Right renal pelvis (tissue), 4 donors: ENCODE data around the gene EIF3C. TPM values are rescaled to one million over a fixed set of nuclear protein-coding genes. Genes with fewer than 3 reads are reported as not detected.
"Not testable (repeated sequence)": the region's sequence is repeated elsewhere in the genome, so short reads cannot be mapped to it uniquely, and the experiment has no call there.

Source experiments
- DNase-seq, 4 donors: peaks; one replicate each; pipeline ENCODE4 v3.0.0-alpha.2; 2013; ENCODE audit warnings: low read depth in 4 of 4, low spot score in 3 of 4, missing footprints in 1 of 4
- polyA plus RNA-seq, 4 donors: library from polyadenylated mRNA; unstranded; fragments of 120-200 nt; gene quantifications; one replicate each; pipeline ENCODE4 v1.2.1, GENCODE V29; 2013; ENCODE audit not compliant: insufficient read length in 4 of 4

EIF3C gene, protein sequence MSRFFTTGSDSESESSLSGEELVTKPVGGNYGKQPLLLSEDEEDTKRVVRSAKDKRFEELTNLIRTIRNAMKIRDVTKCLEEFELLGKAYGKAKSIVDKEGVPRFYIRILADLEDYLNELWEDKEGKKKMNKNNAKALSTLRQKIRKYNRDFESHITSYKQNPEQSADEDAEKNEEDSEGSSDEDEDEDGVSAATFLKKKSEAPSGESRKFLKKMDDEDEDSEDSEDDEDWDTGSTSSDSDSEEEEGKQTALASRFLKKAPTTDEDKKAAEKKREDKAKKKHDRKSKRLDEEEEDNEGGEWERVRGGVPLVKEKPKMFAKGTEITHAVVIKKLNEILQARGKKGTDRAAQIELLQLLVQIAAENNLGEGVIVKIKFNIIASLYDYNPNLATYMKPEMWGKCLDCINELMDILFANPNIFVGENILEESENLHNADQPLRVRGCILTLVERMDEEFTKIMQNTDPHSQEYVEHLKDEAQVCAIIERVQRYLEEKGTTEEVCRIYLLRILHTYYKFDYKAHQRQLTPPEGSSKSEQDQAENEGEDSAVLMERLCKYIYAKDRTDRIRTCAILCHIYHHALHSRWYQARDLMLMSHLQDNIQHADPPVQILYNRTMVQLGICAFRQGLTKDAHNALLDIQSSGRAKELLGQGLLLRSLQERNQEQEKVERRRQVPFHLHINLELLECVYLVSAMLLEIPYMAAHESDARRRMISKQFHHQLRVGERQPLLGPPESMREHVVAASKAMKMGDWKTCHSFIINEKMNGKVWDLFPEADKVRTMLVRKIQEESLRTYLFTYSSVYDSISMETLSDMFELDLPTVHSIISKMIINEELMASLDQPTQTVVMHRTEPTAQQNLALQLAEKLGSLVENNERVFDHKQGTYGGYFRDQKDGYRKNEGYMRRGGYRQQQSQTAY
- 100 to 1,000 TPM; 402 to 594 (median 528) TPM for polyA plus RNA-seq

DNA sequence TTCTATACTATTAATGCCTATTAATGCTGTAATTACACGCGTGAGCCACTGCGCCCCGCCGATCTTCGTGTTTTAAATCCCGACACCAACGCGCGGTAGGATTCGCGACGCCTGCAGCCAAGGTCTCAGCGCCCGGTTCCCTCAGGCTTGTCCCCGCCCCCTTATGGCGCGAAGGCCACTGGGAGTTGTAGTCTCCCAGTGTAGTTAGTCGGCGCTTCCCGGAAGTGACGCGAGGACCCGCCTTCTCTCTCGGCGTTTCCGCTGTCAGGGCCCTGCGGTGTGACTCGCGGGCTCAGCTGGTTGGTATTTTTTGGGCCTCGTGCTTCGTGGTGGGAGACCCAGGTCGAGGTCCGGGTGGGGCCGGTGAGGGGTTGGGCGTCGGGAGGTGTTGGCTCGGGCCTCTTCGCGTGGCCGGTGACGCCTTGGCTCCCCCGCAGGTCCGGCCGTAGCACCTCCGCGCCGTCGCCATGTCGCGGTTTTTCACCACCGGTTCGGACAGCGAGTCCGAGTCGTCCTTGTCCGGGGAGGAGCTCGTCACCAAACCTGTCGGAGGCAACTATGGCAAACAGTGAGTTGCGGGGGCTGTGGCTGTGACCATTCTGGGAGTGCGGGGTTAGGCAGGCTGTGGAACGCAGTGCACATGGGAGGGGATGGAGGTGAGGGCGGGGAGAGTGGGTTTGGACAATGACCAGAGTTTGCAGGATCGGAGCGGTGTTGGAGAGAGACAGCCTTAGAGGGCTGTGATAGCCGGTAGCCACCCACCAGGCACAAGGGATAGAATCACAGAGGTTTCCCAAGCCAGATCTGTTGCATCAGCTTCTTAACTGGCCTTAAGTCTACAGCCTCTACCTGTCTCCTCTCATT, at the start of gene EIF3C:
TSS of gene EIF3C (plus strand) at position 245 of the 864 bp plus-strand sequence. CDS start at position 468, 223 bp downstream.
- not testable (repeated sequence) for DNase-seq

DNA sequence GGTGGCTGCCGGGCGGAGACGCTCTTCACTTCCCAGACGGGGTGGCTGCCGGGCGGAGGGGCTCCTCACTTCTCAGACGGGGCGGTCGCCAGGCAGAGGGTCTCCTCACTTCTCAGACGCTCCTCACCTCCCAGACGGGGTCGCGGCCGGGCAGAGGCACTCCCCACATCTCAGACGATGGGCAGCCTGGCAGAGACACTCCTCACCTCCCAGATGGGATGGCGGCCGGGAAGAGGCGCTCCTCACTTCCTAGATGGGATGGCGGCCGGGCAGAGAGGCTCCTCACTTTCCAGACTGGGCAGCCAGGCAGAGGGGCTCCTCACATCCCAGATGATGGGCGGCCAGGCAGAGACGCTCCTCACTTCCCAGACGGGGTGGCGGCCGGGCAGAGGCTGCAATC, 45.0 kb upstream of the EIF3C start:
- not testable (repeated sequence) for DNase-seq

DNA sequence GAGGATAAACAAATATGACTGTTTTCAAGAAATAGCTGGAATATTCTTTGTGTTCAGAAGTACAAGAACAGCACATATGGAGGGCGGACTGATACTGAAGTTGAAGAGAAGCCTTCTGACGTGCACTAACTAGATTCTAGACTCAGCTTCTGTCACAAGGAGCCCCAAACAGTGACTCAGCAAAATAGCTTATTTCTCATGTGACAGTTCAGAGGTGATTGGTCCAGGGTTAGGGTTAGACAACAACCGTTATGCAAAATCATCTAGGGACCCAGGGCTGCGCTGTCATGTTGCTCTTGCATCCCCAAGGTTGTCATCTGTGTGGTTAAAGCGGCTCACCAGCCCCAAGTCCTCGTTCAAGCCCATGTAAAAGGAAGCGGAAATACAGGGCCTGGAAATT, 43.8 kb upstream of the EIF3C start:
- DNase-seq = not testable (repeated sequence)

DNA sequence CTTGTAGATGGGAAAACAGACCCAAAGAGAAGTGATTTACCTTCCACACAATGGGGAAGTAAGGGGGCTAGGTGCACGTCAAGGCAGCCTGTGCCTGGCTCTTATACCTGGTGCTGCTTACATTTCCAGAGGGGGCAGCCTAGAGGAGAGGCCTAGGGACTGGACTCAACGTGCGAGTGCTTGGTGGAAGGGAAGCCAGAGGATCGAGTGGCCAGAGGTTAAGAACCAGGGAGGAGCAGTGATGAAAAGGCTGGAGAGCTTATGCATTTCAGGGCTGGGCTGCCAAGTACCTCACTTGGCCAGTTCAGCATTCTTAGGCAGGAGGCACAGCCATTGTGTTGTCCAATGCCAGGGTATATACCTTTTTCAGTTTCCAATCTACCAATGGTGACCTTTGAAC, 43.1 kb upstream of the EIF3C start:
- DNase-seq = not testable (repeated sequence)

DNA sequence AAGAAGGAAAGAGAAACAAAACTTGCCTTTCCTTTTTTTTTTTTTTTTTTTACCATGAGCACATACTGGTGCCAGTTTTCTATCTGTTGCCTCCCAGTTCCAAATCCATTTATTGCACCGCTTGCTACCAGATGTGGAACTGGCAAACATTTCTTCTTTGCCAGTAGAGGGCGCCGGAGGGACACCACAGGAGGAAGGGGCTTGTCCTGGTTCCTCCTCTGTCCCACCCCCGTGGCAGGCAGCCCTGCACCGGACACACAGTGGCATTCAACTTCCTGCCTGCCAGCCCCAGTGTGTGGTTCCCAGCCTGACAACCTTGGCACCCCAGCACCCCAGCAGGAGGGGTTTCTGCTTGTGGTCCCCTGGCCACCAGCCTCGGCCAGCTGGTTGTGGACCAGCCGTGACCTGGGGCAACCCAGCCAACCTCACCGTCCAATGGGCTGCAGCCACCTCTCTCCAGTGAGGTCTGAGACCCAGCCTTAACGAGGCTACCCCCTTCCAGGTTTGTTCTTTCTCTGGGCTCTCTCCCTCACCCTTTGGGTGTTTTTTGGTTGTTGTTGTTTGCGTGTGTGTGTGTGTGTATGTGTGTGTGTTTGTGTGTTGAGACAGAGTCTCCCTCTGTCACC, 22.8 kb upstream of the EIF3C start:
- DNase-seq = not testable (repeated sequence)

DNA sequence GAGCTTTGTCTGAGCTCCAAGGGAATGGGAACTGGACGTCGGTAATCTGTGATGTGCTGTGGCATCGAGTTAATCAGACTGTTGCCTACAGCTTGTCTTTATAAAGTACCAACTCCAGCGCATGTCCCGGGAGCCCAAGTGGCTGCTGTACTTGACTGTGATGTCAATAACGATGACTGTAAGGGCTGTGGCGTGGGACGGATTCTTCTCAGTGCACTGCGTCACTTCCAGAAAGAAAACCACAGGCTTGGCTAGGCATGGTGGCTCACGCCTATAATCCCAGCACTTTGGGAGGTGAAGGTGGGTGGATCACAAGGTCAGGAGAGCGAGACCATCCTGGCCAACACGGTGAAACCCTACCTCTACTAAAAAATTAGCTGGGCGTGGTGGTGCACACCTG, 21.8 kb upstream of the EIF3C start:
- not testable (repeated sequence) for DNase-seq

DNA sequence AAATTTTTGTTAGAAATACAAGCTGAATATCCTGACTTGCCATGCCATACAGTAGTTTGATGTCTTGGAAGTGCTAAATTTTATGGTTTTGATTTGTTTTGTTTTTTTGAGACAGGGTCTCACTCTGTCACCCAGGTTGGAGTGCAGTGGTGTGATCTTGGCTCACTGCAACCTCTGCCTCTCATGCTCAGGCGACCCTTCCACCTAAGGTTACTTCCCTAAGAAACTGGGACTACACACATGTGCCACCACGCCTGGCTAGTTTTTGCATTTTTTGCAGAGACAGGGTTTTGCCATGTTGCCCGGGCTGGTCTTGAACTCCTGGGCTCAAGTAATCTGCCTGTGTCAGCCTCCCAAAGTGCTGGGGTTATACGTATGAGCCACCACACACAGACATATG, 19.5 kb upstream of the EIF3C start:
- DNase-seq = not testable (repeated sequence)

DNA sequence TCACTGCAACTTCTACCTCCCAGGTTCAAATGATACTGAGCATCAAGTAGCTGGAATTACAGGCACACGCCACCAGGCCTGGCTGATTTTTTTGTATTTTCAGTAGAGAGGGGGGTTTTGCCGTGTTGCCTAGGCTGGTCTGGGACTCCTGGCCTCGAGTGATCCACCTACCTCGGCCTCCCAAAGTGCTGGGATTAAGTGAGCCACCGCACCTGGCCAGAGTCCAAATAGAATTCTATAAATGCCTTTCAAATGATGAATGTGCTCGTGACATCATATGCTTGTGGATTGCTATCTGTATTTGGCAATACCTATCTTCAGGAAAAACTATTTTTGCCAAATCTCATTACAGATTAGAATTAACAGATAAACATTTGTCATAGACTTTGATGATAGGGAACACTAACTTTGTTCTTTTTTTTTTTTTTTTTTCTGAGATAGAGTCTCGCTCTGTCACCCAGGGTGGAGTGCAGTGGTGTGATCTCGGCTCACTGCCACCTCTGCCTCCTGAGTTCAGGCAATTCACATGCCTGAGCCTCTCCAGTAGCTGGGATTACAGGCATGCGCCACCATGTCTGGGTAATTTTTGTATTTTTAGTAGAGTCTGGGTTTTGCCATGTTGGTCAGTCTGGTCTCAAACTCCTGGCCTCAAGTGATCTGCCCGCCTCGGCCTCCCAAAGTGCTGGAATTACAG, 17.9 kb upstream of the EIF3C start:
- DNase-seq = not testable (repeated sequence)

DNA sequence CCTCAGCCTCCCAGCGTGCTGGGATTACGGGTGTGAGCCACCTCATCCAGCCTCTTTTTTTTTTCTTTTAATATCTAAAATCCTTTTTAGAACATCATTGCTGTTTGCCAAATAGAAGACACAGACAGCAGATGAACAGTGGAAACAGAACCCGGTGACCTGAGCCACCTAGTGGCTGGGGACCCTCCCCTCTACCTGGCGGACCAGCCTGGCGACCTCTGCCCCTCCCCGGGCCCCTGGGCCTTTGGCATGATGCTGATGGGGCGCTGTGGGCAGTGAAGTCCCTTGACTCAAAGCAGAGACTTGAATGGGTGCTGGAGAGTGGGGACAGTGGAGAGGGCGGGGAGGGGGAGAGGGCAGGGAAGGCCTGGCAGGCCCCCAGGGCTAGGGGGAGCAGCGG, 11.5 kb upstream of the EIF3C start:
- DNase-seq = not testable (repeated sequence)

DNA sequence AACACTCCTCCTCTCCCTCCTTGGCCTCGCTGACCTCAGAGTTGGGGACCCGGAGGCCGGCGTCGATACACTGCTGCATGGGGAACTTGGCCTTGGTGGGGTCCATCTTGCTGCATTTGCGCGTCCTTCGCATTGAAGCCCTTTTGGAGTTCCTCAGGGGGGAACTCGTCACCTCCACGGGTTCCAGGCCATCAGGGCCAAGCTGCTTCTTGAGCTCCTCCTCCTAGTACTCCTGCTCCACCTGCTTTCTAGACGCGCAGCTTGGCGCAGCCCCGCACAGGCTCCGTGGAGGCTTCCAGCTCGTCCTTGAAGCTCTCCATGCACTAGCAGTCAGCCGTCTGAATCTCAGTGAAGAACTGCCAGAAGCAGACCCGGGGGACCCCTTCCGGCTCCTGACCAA, 10.9 kb upstream of the EIF3C start:
- not testable (repeated sequence) for DNase-seq

DNA sequence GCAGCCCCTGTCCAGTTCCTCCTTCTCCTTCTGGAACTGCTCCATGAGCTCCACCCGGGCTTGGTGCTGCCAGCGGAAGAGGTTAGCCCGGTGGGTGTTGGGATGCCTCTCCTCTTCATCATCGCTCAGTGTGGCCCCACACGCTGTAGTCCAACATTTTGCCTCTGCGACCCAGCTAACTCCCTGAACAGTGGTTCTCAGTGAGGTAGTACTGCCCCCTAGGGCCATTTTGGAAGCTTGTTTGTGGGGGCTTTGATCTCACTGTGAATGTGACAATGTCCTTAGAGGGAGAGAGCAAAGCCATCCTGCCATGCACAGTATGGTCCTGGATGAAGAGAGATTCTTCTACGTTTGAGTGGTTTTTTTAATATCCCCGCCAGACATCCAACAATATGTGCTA, 9.9 kb upstream of the EIF3C start:
- not testable (repeated sequence) for DNase-seq

DNA sequence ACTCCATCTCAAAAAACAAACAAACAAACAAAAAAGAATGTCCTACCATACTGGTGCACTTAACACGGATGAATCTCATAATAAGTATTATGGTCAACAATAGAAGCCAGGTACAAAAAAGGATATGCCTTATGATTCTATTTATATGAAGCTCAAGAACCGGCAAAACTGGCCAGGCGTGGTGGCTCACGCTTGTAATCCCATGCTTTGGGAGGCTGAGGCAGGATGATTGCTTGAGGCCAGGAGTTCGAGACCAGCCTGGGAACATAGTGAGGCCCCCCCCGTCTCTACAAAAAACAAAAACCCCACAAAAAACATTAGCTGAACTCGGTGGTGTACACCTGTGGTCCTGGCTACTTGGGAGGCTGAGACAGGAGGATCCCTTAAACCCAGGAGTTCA, 7.0 kb upstream of the EIF3C start:
- not testable (repeated sequence) for DNase-seq

DNA sequence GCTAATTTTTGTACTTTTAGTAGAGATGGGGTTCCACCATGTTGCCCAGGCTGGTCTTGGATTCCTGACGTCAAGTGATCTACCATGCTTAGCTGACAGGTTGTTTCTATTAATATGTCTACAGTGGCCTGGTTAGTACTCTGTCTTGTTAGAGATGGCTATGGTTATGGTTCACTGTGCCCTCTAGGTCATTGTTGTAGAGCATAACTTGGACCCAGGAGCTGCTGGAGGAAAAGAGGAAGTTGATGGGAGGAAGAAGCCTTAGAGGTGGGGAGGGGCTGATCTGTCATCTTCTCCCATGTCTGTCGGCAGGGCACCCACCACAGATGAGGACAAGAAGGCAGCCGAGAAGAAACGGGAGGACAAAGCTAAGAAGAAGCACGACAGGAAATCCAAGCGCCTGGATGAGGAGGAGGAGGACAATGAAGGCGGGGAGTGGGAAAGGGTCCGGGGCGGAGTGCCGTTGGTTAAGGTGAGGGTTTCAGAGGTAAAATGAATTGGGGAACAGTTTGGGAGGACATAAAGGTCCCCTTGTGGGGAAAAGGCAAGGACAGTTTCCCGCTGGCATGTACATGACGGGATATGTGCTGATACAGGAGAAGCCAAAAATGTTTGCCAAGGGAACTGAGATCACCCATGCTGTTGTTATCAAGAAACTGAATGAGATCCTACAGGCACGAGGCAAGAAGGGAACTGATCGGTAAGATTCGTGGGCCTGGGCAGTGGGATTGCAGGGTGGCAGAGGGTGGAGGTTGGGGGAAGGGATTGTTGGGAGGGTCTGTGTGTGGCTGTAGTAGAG, 11.8 kb downstream of the EIF3C start:
- DNase-seq = not testable (repeated sequence)

DNA sequence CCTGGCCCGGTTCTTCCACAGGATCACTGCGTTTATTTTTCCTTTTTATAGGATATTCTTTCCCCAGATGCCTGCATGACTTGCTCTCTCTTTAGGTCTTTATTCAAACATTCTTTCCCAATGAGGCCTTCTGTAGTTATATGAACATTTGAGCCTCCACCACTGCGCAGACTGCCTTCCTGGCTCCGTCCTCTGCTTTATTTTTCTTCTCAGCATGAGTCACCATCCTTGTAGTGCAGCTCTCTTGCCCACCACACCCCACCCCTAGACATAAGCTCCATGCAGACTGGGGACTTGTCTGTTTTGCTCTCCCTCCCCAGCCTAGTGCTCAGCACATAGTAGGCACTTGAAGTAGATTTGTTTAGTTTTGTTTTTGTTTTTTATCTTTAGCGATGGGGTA, 20.0 kb downstream of the EIF3C start:
- not testable (repeated sequence) for DNase-seq

DNA sequence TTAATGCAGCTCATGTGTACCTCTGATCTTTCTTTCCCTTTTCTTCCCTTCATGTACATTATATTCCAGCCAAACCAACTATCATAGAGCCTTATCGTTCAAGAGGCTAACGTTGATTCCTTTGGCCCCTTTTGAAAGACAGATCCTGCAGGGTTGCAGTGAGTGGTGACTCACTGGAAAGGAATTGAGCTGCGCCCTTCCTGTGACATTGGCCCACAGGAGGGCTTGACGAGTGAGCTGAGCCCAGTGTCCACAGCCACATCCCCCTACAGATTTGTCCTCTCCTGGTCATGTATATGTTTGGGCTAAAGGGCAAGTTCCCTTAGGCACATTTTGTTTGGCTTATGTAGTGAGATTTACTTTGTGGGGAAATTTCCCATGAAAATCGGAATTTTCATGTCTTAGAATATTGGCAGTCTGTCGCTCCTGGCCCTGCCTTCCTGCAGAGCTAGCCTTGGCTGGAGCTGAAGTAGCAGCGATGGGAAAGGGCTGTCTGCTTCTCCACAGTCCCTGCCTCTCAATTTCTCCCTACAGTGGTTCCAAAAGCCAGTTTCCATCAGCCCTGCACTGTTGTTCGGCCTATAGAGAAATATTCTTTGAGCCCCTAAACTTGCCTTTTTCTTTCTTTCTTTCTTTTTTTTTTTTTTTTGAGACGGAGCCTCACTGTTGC, 21.3 kb downstream of the EIF3C start:
- DNase-seq = not testable (repeated sequence)

DNA sequence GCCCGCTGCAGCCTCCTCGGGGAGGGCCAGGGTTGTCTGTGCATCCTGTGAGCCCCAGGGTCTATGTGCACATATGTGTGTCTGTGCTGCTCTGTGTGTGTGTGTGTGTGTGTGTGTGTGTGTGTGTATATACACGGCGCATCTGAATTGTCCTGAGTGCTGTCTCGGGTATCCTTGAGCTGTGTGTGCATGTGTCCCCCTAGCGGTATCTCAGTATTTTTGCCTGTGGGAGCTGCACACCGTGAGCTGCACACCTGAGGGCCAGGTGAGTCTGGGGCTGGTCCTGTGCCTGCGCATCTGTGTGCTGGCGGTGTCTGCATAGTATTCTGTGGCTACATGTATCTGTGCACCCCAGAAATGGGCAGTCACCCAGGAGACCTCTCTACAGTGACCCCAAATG, 28.5 kb downstream of the EIF3C start:
- not testable (repeated sequence) for DNase-seq

DNA sequence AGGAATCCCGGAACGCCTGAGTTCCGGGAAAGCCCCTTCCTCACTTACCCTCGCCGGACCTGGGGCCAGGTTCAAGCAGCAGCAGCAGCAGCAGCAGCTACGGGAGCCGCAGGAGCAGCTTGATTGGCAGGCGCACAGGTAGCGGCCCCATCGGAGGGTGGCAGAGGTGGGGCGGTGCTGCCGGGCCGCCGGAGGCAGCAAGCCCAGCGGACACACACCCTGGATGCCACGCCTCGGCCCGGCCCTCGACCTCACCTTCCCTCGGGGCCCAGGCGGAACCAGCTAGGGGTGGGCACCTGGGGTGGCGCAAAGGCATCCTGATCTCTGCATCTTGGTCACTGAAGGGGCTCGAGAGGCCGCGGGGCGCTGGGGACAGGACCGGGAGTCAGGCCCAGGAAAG, 29.4 kb downstream of the EIF3C start:
- not testable (repeated sequence) for DNase-seq

DNA sequence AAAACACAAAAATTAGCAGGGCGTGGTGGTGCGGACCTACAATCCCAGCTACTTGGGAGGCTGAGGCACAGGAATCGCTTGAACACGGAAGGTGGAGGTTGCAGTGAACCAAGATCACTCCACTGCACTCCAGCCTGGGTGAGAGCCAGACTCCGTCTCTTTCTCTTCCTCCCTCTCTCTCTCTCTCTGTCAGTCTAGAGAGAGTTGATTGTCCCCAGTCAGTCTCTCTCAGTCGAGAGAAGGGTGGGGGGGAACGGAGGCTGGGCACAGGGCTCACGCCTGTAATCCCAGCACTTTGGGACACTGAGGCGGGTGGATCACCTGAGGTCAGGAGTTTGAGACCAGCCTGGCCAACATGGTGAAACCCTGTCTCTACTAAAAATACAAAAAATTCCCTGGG, 30.0 kb downstream of the EIF3C start:
- not testable (repeated sequence) for DNase-seq
